PC-3 (cell line): ENCODE results near the gene CXCR3. TPM values are rescaled to one million over a fixed set of nuclear protein-coding genes. Genes with fewer than 3 reads are reported as not detected.

Experiments used
- ATAC-seq: fragments of 200-7000 bp; cut with Tn5 transposase; 2 replicates; pipeline ENCODE4 v1.9.1; 2020; ENCODE audit warnings: mild to moderate bottlenecking, moderate library complexity
- BruUV-seq: library from RNA; stranded (reverse); fragments of 400-500 nt; replicated peaks from 2 replicates; lab custom pipeline; 2021; lab: Mats Ljungman, UMichigan
- CTCF ChIA-PET: fragments of 300-600 bp; sonication (Branson Sonifier 250); formaldehyde crosslinking; loops from one replicate; lab custom pipeline; 2022; ENCODE audit warnings: antibody characterized with exemption; lab: Charles Lee
- POLR2A ChIA-PET: fragments of 300-600 bp; sonication (Branson Sonifier 250); formaldehyde crosslinking; loops from one replicate; lab custom pipeline; 2022; ENCODE audit warnings: antibody characterized with exemption; ENCODE audit not compliant: unreplicated experiment; lab: Charles Lee
- DNase-seq: peaks from one replicate; pipeline ENCODE4 v3.0.0-alpha.2; 2015
- H2AFZ ChIP-seq: fragments of 300-600 bp; sonication (generic); 2 replicates; pipeline ENCODE4 v1.6.0; 2016; ENCODE audit warnings: antibody characterized with exemption, low read length
- H3F3A ChIP-seq: fragments of 300-600 bp; sonication (generic); one replicate; pipeline ENCODE4 v1.6.0; 2017; ENCODE audit warnings: antibody characterized with exemption, low read length, control low read depth, mild to moderate bottlenecking; ENCODE audit not compliant: unreplicated experiment
- H3K27ac ChIP-seq: fragments of 300-600 bp; sonication (generic); 2 replicates; pipeline ENCODE4 v1.5.1; 2016; ENCODE audit warnings: mild to moderate bottlenecking, low read length
- H3K27me3 ChIP-seq: fragments of 300-600 bp; sonication (generic); 2 replicates; pipeline ENCODE4 v1.6.1; 2016; ENCODE audit warnings: low read length, mixed read lengths
- H3K36me3 ChIP-seq: fragments of 300-600 bp; sonication (generic); 2 replicates; pipeline ENCODE4 v1.6.1; 2016; ENCODE audit warnings: low read depth, mixed run types, low read length, mixed read lengths
- H3K4me1 ChIP-seq: fragments of 300-600 bp; sonication (generic); 2 replicates; pipeline ENCODE4 v1.5.1; 2016; ENCODE audit warnings: low read length; ENCODE audit not compliant: insufficient read depth
- H3K4me2 ChIP-seq: fragments of 300-600 bp; sonication (generic); 2 replicates; pipeline ENCODE4 v1.6.0; 2016; ENCODE audit warnings: low read length
- H3K4me3 ChIP-seq: fragments of 300-600 bp; sonication (generic); 2 replicates; pipeline ENCODE4 v1.5.1; 2016; ENCODE audit warnings: mild to moderate bottlenecking, low read length, mixed read lengths
- H3K79me2 ChIP-seq: fragments of 300-600 bp; sonication (generic); 2 replicates; pipeline ENCODE4 v1.6.1; 2017; ENCODE audit warnings: low read length, mixed read lengths
- H3K9ac ChIP-seq: fragments of 300-600 bp; sonication (generic); 2 replicates; pipeline ENCODE4 v1.6.0; 2016; ENCODE audit warnings: mild to moderate bottlenecking, low read length
- H3K9me2 ChIP-seq: fragments of 300-600 bp; sonication (generic); replicated peaks from 2 replicates; pipeline ENCODE4 v1.6.1; 2016; ENCODE audit warnings: mixed run types, low read length, mixed read lengths
- H3K9me3 ChIP-seq: fragments of 300-600 bp; sonication (generic); 2 replicates; pipeline ENCODE4 v1.6.1; 2016; ENCODE audit warnings: low read length, mixed read lengths
- H4K20me1 ChIP-seq: fragments of 300-600 bp; sonication (generic); 2 replicates; pipeline ENCODE4 v1.6.1; 2016; ENCODE audit warnings: low read length, mixed read lengths
- CTCF ChIP-seq: fragments of 300-600 bp; sonication (generic); conservative IDR thresholded peaks from 2 replicates; pipeline ENCODE4 v1.5.1; 2017; ENCODE audit warnings: antibody characterized with exemption, low read depth, mild to moderate bottlenecking, low read length
- EZH2 ChIP-seq: fragments of 300-600 bp; sonication (generic); IDR thresholded peaks from one replicate; pipeline ENCODE4 v1.6.1; 2017; ENCODE audit warnings: antibody characterized with exemption, mild to moderate bottlenecking, low read length; ENCODE audit not compliant: unreplicated experiment
- EZH2phosphoT487 ChIP-seq: fragments of 300-600 bp; sonication (generic); IDR thresholded peaks from 2 replicates; pipeline ENCODE4 v1.6.1; 2018; ENCODE audit warnings: mild to moderate bottlenecking, antibody characterized with exemption, low read length, borderline replicate concordance
- intact Hi-C: fragments of 100-400 bp; cut with micrococcal nuclease; formaldehyde crosslinking; loops from 2 replicates; pipeline ENCODE4 v1.9.0; 2023
- total RNA-seq: library from RNA; depleted of rRNA; stranded (reverse); fragments of >200 nt; gene quantifications from 2 replicates; pipeline ENCODE4 v1.2.3, GENCODE V29; 2014

The CXCR3 gene
- total RNA-seq, 1 experiment from 2014 or later = not detected

GRCh38 chrX:71622576-71623450, 4.5 kb upstream of the CXCR3 start:
- CTCF ChIA-PET = interaction anchor here (0.6 kb wide), 1 partner anchor 195 kb away, joined by 6 read pairs; no protein-coding TSS in a partner anchor
- POLR2A ChIA-PET = no interaction called here
- TF ChIP-seq CTCF = peak; percentile 40; the same call in 1 of the 2 replicates
- no peak for TF ChIP-seq EZH2phosphoT487
- Histone ChIP-seq H3K4me1 (peaks cover 13% of the 10 kb centered on the region), H3K27ac (peak overlapping the region; percentile 76), H3K4me2 (peak overlapping the region; percentile 57), H2AFZ (peak overlapping the region; percentile 75), H4K20me1 (no peaks in the 10 kb centered on the region), H3K9me3 (no peaks in the 10 kb centered on the region), H3F3A (no peaks in the 10 kb centered on the region), H3K27me3 (no peaks in the 10 kb centered on the region), H3K4me3 (no peak overlapping the region), H3K79me2 (no peaks in the 10 kb centered on the region), H3K36me3 (no peaks in the 10 kb centered on the region), H3K9me2 (no peaks in the 10 kb centered on the region), H3K9ac (peak overlapping the region; percentile 55)
- intact Hi-C loops = no loop called here
- no TSS peak for BruUV-seq
- ATAC-seq (peak; percentile 86), DNase-seq (peak; percentile 74)

- DNase-seq = no peak
- H3K4me3 ChIP-seq = no peak overlapping the region
- no peaks in the 10 kb centered on the region for H3K36me3 ChIP-seq
- no peaks in the 10 kb centered on the region for H3F3A ChIP-seq
- no peaks in the 10 kb centered on the region for H3K27me3 ChIP-seq
- H4K20me1 ChIP-seq = no peaks in the 10 kb centered on the region
- ChIA-PET CTCF (interaction anchor here (0.6 kb wide), 1 partner anchor 194 kb away, joined by 6 read pairs; no protein-coding TSS in a partner anchor), POLR2A (interaction anchor here (0.6 kb wide), 1 partner anchor 452 kb away, joined by 3 read pairs; no protein-coding TSS in a partner anchor)
- H3K9me2 ChIP-seq = no peaks in the 10 kb centered on the region
- H3K4me2 ChIP-seq = no peak overlapping the region
- TF ChIP-seq EZH2 (no peak), EZH2phosphoT487 (no peak)
- intact Hi-C loops = no loop called here
- peak overlapping the region; percentile 76 for H3K27ac ChIP-seq
- no peak for ATAC-seq
- peak overlapping the region; percentile 55; the same call in 1 of the 2 replicates for H3K9ac ChIP-seq
- H2AFZ ChIP-seq = peak overlapping the region; percentile 75; the same call in 1 of the 2 replicates
- peaks cover 13% of the 10 kb centered on the region for H3K4me1 ChIP-seq
- no TSS peak for BruUV-seq
- no peaks in the 10 kb centered on the region for H3K79me2 ChIP-seq
- no peaks in the 10 kb centered on the region for H3K9me3 ChIP-seq
Observed at GRCh38 chrX:71622032-71622575, 3.8 kb upstream of the CXCR3 start.

GRCh38 chrX:71621603-71622002, 3.3 kb upstream of the CXCR3 start:
- intact Hi-C loops = no loop called here
- Histone ChIP-seq H3K4me3 (no peak overlapping the region), H3K9me2 (no peaks in the 10 kb centered on the region), H4K20me1 (no peaks in the 10 kb centered on the region), H3K4me1 (peaks cover 13% of the 10 kb centered on the region), H3F3A (no peaks in the 10 kb centered on the region), H3K9ac (no peak overlapping the region), H3K9me3 (no peaks in the 10 kb centered on the region), H2AFZ (no peak overlapping the region), H3K27me3 (no peaks in the 10 kb centered on the region), H3K4me2 (no peak overlapping the region), H3K27ac (peak overlapping the region; percentile 76; the same call in 1 of the 2 replicates), H3K79me2 (no peaks in the 10 kb centered on the region), H3K36me3 (no peaks in the 10 kb centered on the region)
- ATAC-seq (no peak), DNase-seq (no peak)
- POLR2A ChIA-PET = interaction anchor here (0.6 kb wide), 1 partner anchor 451 kb away, joined by 3 read pairs; no protein-coding TSS in a partner anchor
- BruUV-seq = no TSS peak
- TF ChIP-seq EZH2phosphoT487 (no peak), EZH2 (no peak), CTCF (no peak)
- CTCF ChIA-PET = no interaction called here
